ENCODE measurements around the gene KIF1B.

DNA sequence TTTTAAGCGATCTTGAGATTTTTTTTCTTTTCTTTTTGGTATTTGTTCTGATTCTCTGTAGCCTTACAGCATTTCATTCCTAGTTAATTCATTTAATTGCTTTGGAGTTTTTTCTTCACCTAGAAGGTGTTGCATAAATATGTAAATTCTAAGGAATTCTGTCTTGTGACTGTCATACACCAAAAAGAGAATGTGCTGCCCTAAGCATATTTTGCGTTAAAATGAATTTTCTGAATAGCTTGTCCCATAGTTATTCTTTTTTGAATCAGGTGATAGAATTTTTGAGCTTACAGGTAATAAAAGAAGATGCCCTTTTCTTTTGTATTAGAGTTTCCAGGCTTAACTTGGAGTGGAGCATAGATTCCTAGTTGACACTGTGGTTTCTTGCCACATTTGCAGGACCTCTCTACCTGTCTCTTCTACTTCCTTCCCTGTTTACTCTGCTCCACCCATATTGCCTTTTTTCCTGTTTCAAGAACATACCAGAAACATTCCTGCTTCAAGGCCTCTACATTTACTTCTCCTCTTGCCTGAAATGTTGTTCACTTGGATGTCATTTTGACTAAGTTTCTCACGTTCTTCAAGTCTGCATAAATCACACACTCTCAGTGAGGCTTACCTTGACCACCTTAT, 53.2 kb downstream of the KIF1B start:
- TF ChIP-seq, protein P1, sequence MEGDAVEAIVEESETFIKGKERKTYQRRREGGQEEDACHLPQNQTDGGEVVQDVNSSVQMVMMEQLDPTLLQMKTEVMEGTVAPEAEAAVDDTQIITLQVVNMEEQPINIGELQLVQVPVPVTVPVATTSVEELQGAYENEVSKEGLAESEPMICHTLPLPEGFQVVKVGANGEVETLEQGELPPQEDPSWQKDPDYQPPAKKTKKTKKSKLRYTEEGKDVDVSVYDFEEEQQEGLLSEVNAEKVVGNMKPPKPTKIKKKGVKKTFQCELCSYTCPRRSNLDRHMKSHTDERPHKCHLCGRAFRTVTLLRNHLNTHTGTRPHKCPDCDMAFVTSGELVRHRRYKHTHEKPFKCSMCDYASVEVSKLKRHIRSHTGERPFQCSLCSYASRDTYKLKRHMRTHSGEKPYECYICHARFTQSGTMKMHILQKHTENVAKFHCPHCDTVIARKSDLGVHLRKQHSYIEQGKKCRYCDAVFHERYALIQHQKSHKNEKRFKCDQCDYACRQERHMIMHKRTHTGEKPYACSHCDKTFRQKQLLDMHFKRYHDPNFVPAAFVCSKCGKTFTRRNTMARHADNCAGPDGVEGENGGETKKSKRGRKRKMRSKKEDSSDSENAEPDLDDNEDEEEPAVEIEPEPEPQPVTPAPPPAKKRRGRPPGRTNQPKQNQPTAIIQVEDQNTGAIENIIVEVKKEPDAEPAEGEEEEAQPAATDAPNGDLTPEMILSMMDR (IDR thresholded peaks at IDR 0.05) = no peak
- TF ChIP-seq EP300 (IDR thresholded peaks at IDR 0.05) = no peak

Data from sigmoid colon (tissue), 4 donors.